Stimulated activated CD4-positive, alpha-beta T cell treated with anti-CD3 and anti-CD28 coated beads, TNF-alpha, amount 100 ng/mL, for 24 hours (primary cell): ENCODE measurements around the gene GPR15LG.

ENCODE experiments used
- DNase-seq, 3 experiments: peaks; one replicate each; pipeline ENCODE4 v3.0.0-alpha.2; 2020; ENCODE audit warnings: low read depth in 3 of 3

GPR15LG gene

DNA sequence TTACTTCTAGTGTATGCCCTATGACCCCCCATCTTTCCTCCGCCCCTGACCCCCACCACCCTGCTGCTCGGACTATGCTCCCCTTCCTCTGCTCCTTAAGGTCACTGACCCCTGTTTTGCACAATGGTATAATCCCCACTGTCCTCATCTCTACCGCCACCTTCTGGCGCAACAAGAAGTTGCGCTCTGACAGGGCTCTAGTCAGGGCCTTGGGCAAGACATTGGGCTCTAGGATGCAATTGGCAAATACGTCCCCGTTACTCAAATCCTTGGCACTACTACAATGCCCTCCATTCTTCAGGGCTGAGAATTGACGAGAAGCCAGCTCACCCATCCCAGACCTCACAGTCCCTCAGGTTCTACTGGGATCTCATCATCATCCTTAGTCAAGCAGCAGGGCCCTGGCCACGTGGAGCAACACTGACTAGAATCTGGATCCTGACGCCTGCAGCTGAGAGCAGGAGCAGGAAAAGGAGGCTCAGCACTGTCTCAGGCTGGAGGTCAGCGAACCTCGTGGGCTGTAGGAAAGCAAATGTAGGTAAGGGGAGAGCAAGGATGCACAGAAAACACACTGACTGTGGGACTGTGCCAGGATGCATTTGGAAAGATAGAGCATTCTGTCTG, 41.1 kb downstream of the GPR15LG start:
- peak in 1 of 3 experiments; percentile 21 for DNase-seq

GRCh38 chr10:84216834-84217233, 43.2 kb downstream of the GPR15LG start:
- no peak for DNase-seq

DNA sequence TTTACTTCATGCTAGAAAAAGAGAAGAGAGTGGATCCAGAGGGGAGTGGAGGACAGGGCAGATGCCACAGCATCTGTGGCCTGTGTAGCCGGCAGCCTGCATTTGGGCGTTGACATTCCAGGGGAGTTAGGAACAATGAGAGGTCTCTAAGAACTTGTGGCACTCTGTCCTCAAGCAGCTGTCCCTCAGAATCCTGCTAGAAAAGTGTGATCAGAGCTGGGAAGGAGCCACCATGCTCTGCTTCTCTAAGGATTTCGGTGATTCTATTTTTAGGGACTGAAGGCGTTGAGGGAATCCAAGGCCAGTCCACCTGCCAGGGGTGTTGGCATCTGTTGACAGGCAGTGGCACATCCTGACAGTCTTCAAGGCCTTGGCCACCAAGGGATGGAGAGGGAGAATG, 44.1 kb downstream of the GPR15LG start:
- DNase-seq, result no peak

DNA sequence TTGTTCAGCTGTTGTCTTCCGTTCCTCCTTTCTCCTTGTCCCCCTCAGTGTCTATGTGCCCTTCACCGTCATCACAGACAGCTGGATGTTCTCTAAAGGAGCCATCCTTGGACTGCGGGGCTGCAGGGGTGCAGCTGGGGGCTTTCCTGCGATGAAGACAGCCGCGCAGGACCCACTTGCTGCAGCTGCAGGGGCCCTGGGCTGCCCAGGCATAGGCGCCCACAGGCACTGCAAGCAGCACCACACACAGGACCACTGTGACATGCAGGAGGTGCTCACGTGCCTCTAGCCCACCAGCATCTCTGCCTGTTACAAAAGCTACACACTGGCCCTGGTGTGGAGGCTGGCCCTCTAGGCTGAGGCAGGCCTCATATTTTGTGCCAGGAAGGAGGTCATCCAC, 48.3 kb downstream of the GPR15LG start:
- no peak for DNase-seq

- DNase-seq, result no peak
Measured at GRCh38 chr10:84224411-84225028, 50.9 kb downstream of the GPR15LG start.

DNA sequence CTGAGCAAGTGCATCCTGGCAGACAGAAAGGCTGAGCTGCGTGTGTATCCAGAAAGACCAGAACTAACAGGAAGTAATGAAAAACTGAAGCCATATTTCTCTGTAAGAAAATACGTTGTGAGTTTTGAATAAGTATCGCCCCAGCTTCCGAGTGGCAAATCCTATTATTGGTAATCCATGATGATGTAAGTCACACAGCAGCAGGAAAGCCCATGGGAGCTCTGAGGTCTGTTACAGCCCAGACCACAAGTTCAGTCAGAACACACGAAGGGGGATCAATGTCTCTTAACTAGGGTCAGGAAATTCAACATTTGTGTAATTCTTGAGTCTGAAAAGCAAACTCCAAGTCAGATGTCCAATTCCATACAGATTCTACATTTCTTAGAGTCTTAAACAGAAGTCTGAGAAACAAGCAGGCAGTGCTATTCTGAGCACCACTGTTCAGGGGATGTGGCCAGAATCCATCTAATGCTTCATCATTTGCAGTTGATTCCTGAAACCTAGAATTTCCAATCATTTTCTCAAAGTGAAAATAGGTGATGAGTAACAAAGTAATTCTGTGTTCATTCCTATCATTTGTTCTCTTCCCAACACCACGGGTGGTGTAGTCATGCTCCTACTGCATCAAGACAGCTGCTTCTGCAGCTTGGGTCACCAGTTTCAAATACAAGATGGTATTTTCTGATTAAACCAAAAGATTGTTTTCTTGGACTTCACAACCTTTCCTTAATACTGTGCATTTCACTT, 52.0 kb downstream of the GPR15LG start, which contains the start of gene LRIT2:
Gene LRIT2 (minus strand): TSS at position 118 of the 747 bp plus-strand sequence. CDS start 24 bp downstream, at position 94.
- DNase-seq, result no peak

DNA sequence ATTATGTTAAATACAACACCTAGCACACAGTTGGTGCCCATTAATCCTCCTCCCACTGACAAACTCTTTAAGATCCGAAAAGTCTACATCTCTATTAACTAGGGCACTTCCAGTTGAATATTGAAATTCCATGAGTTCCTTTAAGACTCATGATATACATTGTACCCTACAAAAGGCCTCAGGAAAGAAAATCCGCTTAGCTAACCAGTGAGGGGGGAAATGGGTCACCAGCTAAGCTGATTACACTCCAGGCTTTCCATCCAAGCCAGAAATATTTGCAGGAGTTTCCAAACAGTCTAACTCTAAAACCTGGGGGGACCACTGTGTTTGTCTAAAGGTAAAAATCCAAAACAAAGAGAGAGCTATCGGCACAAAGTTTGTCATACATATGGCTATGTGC, 53.0 kb downstream of the GPR15LG start:
- DNase-seq, result no peak

- no peak for DNase-seq
Measured at GRCh38 chr10:84227810-84228209, 54.2 kb downstream of the GPR15LG start.

- DNase-seq, result no peak
Measured at GRCh38 chr10:84230359-84230758, 56.8 kb downstream of the GPR15LG start.

DNA sequence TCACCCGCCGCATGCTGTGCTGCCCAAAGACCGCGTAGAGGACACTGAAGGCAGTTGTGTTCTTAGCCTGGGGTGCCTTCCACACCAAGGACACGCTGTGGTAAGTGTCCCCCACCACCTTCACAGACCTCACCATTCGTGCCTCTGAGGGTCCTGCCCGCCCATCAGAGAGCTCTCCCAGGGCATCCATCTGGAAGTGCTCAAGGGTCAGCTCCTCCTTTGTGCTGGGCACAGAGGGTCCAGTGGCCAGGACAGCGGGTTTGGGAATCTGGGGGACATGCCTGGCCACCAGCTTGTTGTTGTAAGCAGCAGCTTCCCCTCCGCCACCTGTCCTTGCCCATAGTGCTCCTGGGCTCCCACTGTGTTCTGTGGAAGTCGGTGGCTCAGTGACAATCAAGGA, 58.8 kb downstream of the GPR15LG start:
- no peak for DNase-seq

DNA sequence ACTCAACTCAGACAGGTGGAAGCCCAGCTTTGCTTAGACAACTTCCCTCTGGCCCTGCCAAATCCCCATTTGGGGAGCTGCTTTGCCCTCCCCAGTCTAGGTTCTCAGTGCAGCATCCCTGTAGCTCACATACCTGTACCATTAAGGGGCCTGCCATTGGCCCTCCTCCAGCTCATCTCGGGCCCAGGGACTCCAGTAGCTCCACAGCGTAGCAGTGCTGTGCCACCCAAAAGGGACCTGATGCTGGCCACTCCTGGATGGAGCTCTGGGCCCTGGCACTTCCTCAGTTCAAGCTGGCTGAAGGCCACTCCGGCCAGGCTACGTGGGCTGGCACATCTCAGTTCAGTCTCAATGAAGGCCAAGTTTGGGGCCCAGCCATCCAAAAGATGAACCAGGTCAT, 60.3 kb downstream of the GPR15LG start:
- DNase-seq, result no peak

DNA sequence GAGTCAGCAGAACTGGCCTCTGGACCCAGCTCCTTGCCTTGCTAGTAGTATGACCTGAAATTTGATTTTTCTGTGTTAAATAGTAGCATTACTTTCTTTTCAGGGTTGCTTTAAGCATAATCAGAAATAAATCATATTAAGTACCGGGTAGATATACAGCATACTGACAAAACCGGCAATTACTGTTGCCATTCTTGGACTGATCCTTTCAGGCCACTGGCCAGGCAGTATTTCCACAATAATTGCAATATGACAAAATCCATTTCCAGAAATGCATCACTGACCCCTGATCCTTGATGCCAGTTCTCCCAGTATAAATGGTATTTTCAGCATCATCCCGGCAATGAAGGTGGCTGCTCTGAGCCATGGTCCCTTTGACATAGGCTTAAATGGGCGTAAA, 60.9 kb downstream of the GPR15LG start:
- no peak for DNase-seq
